C4-2B (cell line): Measurements from ENCODE around the gene NGDN.

Experiments used
- ZFX ChIP-seq: fragments of 450-650 bp; IDR thresholded peaks from 2 replicates; pipeline ENCODE4 v1.6.1; 2017
- TF ChIP-seq, protein P1 (sequence below): fragments of 450-650 bp; conservative IDR thresholded peaks from 2 replicates; pipeline ENCODE4 v1.5.1; 2017; ENCODE audit warnings: mild to moderate bottlenecking

DNA sequence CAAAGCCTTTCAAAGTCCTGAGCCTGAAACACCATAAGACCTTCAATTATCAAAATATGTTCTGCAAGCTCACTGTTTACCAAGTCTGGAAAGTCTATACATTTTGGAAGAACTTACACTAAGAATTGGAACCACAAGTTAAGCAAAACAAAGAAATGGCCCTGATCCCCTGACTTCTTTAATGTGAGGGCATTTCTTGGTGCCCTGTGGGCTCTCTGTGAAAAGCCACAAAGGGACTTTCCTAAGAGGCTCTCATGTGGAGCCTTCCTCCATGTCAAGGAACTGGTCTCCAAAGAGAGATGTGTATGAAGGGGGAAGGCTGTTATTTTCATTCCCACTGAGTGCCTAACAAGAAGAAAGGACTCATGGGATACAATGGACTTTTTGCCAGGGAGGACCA, 47.9 kb upstream of the NGDN start:
- TF ChIP-seq, protein P1, sequence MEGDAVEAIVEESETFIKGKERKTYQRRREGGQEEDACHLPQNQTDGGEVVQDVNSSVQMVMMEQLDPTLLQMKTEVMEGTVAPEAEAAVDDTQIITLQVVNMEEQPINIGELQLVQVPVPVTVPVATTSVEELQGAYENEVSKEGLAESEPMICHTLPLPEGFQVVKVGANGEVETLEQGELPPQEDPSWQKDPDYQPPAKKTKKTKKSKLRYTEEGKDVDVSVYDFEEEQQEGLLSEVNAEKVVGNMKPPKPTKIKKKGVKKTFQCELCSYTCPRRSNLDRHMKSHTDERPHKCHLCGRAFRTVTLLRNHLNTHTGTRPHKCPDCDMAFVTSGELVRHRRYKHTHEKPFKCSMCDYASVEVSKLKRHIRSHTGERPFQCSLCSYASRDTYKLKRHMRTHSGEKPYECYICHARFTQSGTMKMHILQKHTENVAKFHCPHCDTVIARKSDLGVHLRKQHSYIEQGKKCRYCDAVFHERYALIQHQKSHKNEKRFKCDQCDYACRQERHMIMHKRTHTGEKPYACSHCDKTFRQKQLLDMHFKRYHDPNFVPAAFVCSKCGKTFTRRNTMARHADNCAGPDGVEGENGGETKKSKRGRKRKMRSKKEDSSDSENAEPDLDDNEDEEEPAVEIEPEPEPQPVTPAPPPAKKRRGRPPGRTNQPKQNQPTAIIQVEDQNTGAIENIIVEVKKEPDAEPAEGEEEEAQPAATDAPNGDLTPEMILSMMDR = no peak
- no peak for TF ChIP-seq ZFX
